Measurements from ENCODE around the gene PSME4.
A peak's percentile ranks its signal among the peaks of the same experiment; 100 is the strongest.

Gene PSME4

GRCh38 chr2:53970724-53971602, at the start of gene PSME4:
TSS of gene PSME4 (minus strand) at chr2:53970993. CDS start at chr2:53970784, 209 bp downstream.
- Mint-ChIP-seq H3K9me3 (no peaks in the 10 kb centered on the region), H3K36me3 (ENCODE audit: low read depth) (peaks cover 31% of the 10 kb centered on the region), H3K4me3 (peak within 1 kb of the TSS; percentile 96), H3K27me3 (ENCODE audit: low read depth) (no peaks in the 10 kb centered on the region), H3K27ac (peak within 1 kb of the TSS; percentile 97), H3K4me1 (ENCODE audit: low read depth) (peaks cover 29% of the 10 kb centered on the region)

GRCh38 chr2:54015798-54016699, 45.3 kb upstream of the PSME4 start:
- Mint-ChIP-seq H3K36me3 (ENCODE audit: low read depth) (peaks cover 4% of the 10 kb centered on the region), H3K27me3 (ENCODE audit: low read depth) (no peaks in the 10 kb centered on the region), H3K27ac (no peak overlapping the region), H3K4me1 (ENCODE audit: low read depth) (peaks cover 22% of the 10 kb centered on the region), H3K9me3 (peaks cover 5% of the 10 kb centered on the region), H3K4me3 (no peak overlapping the region)

- peaks cover 1% of the 10 kb centered on the region for H3K36me3 Mint-ChIP-seq (ENCODE audit: low read depth)
- H3K27me3 Mint-ChIP-seq (ENCODE audit: low read depth), result no peaks in the 10 kb centered on the region
- H3K9me3 Mint-ChIP-seq, result no peaks in the 10 kb centered on the region
- peaks cover 22% of the 10 kb centered on the region for H3K4me1 Mint-ChIP-seq (ENCODE audit: low read depth)
- H3K4me3 Mint-ChIP-seq, result peak overlapping the region; percentile 41
- H3K27ac Mint-ChIP-seq, result peak overlapping the region; percentile 60
Observed at GRCh38 chr2:54013996-54014395, 43.2 kb upstream of the PSME4 start.

- Mint-ChIP-seq H3K27ac (peak overlapping the region; percentile 4), H3K9me3 (no peaks in the 10 kb centered on the region), H3K4me3 (no peak overlapping the region), H3K36me3 (ENCODE audit: low read depth) (peaks cover 1% of the 10 kb centered on the region), H3K27me3 (ENCODE audit: low read depth) (no peaks in the 10 kb centered on the region), H3K4me1 (ENCODE audit: low read depth) (peaks cover 22% of the 10 kb centered on the region)
Observed at GRCh38 chr2:54012538-54013141, 41.8 kb upstream of the PSME4 start.

GRCh38 chr2:54009549-54009948, 38.8 kb upstream of the PSME4 start:
- no peaks in the 10 kb centered on the region for H3K36me3 Mint-ChIP-seq (ENCODE audit: low read depth)
- H3K9me3 Mint-ChIP-seq, result no peaks in the 10 kb centered on the region
- no peaks in the 10 kb centered on the region for H3K27me3 Mint-ChIP-seq (ENCODE audit: low read depth)
- no peak overlapping the region for H3K4me3 Mint-ChIP-seq
- H3K27ac Mint-ChIP-seq, result no peak overlapping the region
- peaks cover 16% of the 10 kb centered on the region for H3K4me1 Mint-ChIP-seq (ENCODE audit: low read depth)

GRCh38 chr2:54008439-54008838, 37.6 kb upstream of the PSME4 start:
- H3K4me3 Mint-ChIP-seq, result no peak overlapping the region
- no peaks in the 10 kb centered on the region for H3K9me3 Mint-ChIP-seq
- peaks cover 6% of the 10 kb centered on the region for H3K4me1 Mint-ChIP-seq (ENCODE audit: low read depth)
- H3K36me3 Mint-ChIP-seq (ENCODE audit: low read depth), result no peaks in the 10 kb centered on the region
- no peaks in the 10 kb centered on the region for H3K27me3 Mint-ChIP-seq (ENCODE audit: low read depth)
- H3K27ac Mint-ChIP-seq, result no peak overlapping the region

GRCh38 chr2:54000524-54000923, 29.7 kb upstream of the PSME4 start:
- Mint-ChIP-seq H3K4me1 (ENCODE audit: low read depth) (no peaks in the 10 kb centered on the region), H3K4me3 (no peak overlapping the region), H3K36me3 (ENCODE audit: low read depth) (no peaks in the 10 kb centered on the region), H3K27ac (no peak overlapping the region), H3K27me3 (ENCODE audit: low read depth) (no peaks in the 10 kb centered on the region), H3K9me3 (no peaks in the 10 kb centered on the region)

GRCh38 chr2:54000122-54000521, 29.3 kb upstream of the PSME4 start:
- Mint-ChIP-seq H3K36me3 (ENCODE audit: low read depth) (no peaks in the 10 kb centered on the region), H3K27ac (no peak overlapping the region), H3K9me3 (no peaks in the 10 kb centered on the region), H3K27me3 (ENCODE audit: low read depth) (no peaks in the 10 kb centered on the region), H3K4me3 (no peak overlapping the region), H3K4me1 (ENCODE audit: low read depth) (peaks cover under 1% of the 10 kb centered on the region)

GRCh38 chr2:53998834-53999233, 28.0 kb upstream of the PSME4 start:
- H3K4me1 Mint-ChIP-seq (ENCODE audit: low read depth), result peaks cover 6% of the 10 kb centered on the region
- no peaks in the 10 kb centered on the region for H3K36me3 Mint-ChIP-seq (ENCODE audit: low read depth)
- no peaks in the 10 kb centered on the region for H3K9me3 Mint-ChIP-seq
- no peak overlapping the region for H3K4me3 Mint-ChIP-seq
- H3K27me3 Mint-ChIP-seq (ENCODE audit: low read depth), result no peaks in the 10 kb centered on the region
- H3K27ac Mint-ChIP-seq, result no peak overlapping the region

GRCh38 chr2:53994818-53995808, 24.3 kb upstream of the PSME4 start:
- peak overlapping the region; percentile 88 for H3K27ac Mint-ChIP-seq
- peak overlapping the region; percentile 59 for H3K4me3 Mint-ChIP-seq
- H3K27me3 Mint-ChIP-seq (ENCODE audit: low read depth), result no peaks in the 10 kb centered on the region
- peaks cover 16% of the 10 kb centered on the region for H3K4me1 Mint-ChIP-seq (ENCODE audit: low read depth)
- peaks cover 8% of the 10 kb centered on the region for H3K36me3 Mint-ChIP-seq (ENCODE audit: low read depth)
- peaks cover 4% of the 10 kb centered on the region for H3K9me3 Mint-ChIP-seq

GRCh38 chr2:53991948-53992347, 21.2 kb upstream of the PSME4 start:
- peaks cover 21% of the 10 kb centered on the region for H3K4me1 Mint-ChIP-seq (ENCODE audit: low read depth)
- peaks cover 8% of the 10 kb centered on the region for H3K36me3 Mint-ChIP-seq (ENCODE audit: low read depth)
- H3K4me3 Mint-ChIP-seq, result no peak overlapping the region
- H3K9me3 Mint-ChIP-seq, result peaks cover 4% of the 10 kb centered on the region
- no peak overlapping the region for H3K27ac Mint-ChIP-seq
- H3K27me3 Mint-ChIP-seq (ENCODE audit: low read depth), result no peaks in the 10 kb centered on the region

GRCh38 chr2:53989210-53989862, 18.5 kb upstream of the PSME4 start:
- Mint-ChIP-seq H3K4me3 (no peak overlapping the region), H3K36me3 (ENCODE audit: low read depth) (peaks cover 10% of the 10 kb centered on the region), H3K27me3 (ENCODE audit: low read depth) (no peaks in the 10 kb centered on the region), H3K9me3 (peaks cover 4% of the 10 kb centered on the region), H3K4me1 (ENCODE audit: low read depth) (peaks cover 17% of the 10 kb centered on the region), H3K27ac (no peak overlapping the region)

GRCh38 chr2:53987336-53987921, 16.6 kb upstream of the PSME4 start:
- Mint-ChIP-seq H3K27me3 (ENCODE audit: low read depth) (no peaks in the 10 kb centered on the region), H3K4me3 (no peak overlapping the region), H3K9me3 (peaks cover 4% of the 10 kb centered on the region), H3K36me3 (ENCODE audit: low read depth) (peaks cover 6% of the 10 kb centered on the region), H3K4me1 (ENCODE audit: low read depth) (peaks cover 10% of the 10 kb centered on the region), H3K27ac (no peak overlapping the region)

All from T-helper 1 cell treated with Interleukin-12 subunit alpha and Interleukin-12 subunit beta and Interleukin-4 antibody, amounts not matched to agents 30 μg/mL and 1 μg/mL, for 36 hours (primary cell).